GM13976 (cell line): ENCODE results near the gene PFDN5.

Experiments used
- DNase-seq: peaks from one replicate; pipeline ENCODE4 v3.0.0; 2012; ENCODE audit warnings: low spot score
- CTCF ChIP-seq: IDR thresholded peaks from 2 replicates; pipeline ENCODE4 v1.5.1; 2012; ENCODE audit warnings: borderline replicate concordance, mild to moderate bottlenecking; ENCODE audit not compliant: insufficient read depth; ENCODE audit errors: extremely low read depth, missing control alignments, control extremely low read depth
- in situ Hi-C: fragments of 300-500 bp; cut with MboI; formaldehyde crosslinking; loops from one replicate; pipeline ENCODE4 v1.12.0; 2022; ENCODE audit warnings: low sequenced_read_pairs, mixed read lengths, inconsistent platforms; ENCODE audit not compliant: unreplicated experiment

PFDN5 gene

GRCh38 chr12:53268630-53269562, 26.4 kb upstream of the PFDN5 start:
- in situ Hi-C loops, result no loop called here
- TF ChIP-seq CTCF, result no peak
- DNase-seq, result no peak

GRCh38 chr12:53274445-53274844, 20.9 kb upstream of the PFDN5 start:
- in situ Hi-C loops, result no loop called here
- TF ChIP-seq CTCF, result no peak
- DNase-seq, result no peak

- no peak for DNase-seq
- in situ Hi-C loops, result no loop called here
- TF ChIP-seq CTCF, result no peak
Measured at GRCh38 chr12:53276511-53276910, 18.8 kb upstream of the PFDN5 start.

GRCh38 chr12:53277981-53278380, 17.4 kb upstream of the PFDN5 start:
- DNase-seq, result no peak
- in situ Hi-C loops, result no loop called here
- TF ChIP-seq CTCF, result no peak

GRCh38 chr12:53279283-53279869, 16.0 kb upstream of the PFDN5 start:
- no peak for DNase-seq
- no peak for TF ChIP-seq CTCF
- in situ Hi-C loops, result no loop called here

GRCh38 chr12:53279888-53280498, 15.3 kb upstream of the PFDN5 start:
- DNase-seq, result no peak
- no peak for TF ChIP-seq CTCF
- in situ Hi-C loops, result loop anchor here (10.0 kb wide), 1 partner anchor 125 kb away; no protein-coding TSS in a partner anchor
